ENCODE measurements around the gene SBF2. TPM values are rescaled to one million over a fixed set of nuclear protein-coding genes. Genes with fewer than 3 reads are reported as not detected.
"Not testable (repeated sequence)": the region's sequence is repeated elsewhere in the genome, so short reads cannot be mapped to it uniquely, and the experiment has no call there.

The SBF2 gene
- total RNA-seq, 1 donor from 2014 or later: 44.9 TPM

DNA sequence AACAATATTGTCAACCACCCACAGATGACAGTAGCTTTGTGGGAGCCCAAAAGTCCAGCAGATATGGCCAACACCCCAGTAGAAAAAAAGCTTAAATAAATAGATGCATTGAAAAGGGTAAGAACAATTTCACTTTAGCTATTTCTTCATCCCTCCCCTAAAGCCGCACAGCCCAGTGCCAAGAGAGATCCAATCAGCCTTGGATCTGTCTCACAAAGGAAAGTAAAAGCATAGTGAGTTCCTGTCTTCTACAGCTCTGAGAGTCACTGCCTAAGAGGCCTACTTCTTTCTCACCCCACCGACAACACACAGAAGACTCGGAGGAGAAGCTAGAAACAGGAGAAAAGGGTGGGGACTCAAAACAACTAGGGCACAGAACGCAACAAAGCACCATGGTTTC is 196.4 kb downstream of the SBF2 start:
- no peak overlapping the region for H3K27ac Mint-ChIP-seq
- H3K4me1 Mint-ChIP-seq (ENCODE audit: low read depth): no peaks in the 10 kb centered on the region
- TF ChIP-seq, protein P1, sequence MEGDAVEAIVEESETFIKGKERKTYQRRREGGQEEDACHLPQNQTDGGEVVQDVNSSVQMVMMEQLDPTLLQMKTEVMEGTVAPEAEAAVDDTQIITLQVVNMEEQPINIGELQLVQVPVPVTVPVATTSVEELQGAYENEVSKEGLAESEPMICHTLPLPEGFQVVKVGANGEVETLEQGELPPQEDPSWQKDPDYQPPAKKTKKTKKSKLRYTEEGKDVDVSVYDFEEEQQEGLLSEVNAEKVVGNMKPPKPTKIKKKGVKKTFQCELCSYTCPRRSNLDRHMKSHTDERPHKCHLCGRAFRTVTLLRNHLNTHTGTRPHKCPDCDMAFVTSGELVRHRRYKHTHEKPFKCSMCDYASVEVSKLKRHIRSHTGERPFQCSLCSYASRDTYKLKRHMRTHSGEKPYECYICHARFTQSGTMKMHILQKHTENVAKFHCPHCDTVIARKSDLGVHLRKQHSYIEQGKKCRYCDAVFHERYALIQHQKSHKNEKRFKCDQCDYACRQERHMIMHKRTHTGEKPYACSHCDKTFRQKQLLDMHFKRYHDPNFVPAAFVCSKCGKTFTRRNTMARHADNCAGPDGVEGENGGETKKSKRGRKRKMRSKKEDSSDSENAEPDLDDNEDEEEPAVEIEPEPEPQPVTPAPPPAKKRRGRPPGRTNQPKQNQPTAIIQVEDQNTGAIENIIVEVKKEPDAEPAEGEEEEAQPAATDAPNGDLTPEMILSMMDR (IDR thresholded peaks at IDR 0.05; ENCODE audit: unreplicated experiment): no peak
- peaks cover 22% of the 10 kb centered on the region for H3K36me3 Mint-ChIP-seq (ENCODE audit: insufficient read depth)
- DNase-seq (ENCODE audit: low spot score, unreplicated experiment): no peak
- peaks cover 22% of the 10 kb centered on the region for H3K9me3 Mint-ChIP-seq (ENCODE audit: low read depth)
- H3K4me3 Mint-ChIP-seq (ENCODE audit: low read depth): no peak overlapping the region
- no peaks in the 10 kb centered on the region for H3K27me3 Mint-ChIP-seq

DNA sequence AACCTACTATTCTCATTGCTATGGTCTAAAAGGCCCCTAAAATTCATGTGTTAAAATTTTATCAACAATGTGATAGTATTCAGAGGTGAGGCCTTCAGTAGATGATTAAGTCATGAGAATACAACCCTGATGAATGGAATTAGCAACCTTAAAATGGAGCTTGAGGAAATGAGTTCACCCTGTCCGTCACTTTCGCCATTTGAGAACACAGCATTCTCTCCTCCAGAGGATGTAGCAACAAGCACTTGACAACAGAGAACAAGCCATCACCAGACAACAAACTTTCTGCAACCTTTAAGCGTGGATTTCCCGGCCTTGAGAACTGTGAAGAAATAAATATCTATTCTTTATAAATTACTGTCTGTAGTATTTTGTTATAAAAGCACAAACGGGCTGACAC is 197.0 kb downstream of the SBF2 start:
- H3K4me1 Mint-ChIP-seq (ENCODE audit: low read depth): no peaks in the 10 kb centered on the region
- no peak overlapping the region for H3K27ac Mint-ChIP-seq
- H3K27me3 Mint-ChIP-seq: no peaks in the 10 kb centered on the region
- no peak for DNase-seq (ENCODE audit: low spot score, unreplicated experiment)
- H3K4me3 Mint-ChIP-seq (ENCODE audit: low read depth): no peak overlapping the region
- peaks cover 22% of the 10 kb centered on the region for H3K9me3 Mint-ChIP-seq (ENCODE audit: low read depth)
- peaks cover 22% of the 10 kb centered on the region for H3K36me3 Mint-ChIP-seq (ENCODE audit: insufficient read depth)
- TF ChIP-seq, protein P1 (IDR thresholded peaks at IDR 0.05; ENCODE audit: unreplicated experiment): no peak

DNA sequence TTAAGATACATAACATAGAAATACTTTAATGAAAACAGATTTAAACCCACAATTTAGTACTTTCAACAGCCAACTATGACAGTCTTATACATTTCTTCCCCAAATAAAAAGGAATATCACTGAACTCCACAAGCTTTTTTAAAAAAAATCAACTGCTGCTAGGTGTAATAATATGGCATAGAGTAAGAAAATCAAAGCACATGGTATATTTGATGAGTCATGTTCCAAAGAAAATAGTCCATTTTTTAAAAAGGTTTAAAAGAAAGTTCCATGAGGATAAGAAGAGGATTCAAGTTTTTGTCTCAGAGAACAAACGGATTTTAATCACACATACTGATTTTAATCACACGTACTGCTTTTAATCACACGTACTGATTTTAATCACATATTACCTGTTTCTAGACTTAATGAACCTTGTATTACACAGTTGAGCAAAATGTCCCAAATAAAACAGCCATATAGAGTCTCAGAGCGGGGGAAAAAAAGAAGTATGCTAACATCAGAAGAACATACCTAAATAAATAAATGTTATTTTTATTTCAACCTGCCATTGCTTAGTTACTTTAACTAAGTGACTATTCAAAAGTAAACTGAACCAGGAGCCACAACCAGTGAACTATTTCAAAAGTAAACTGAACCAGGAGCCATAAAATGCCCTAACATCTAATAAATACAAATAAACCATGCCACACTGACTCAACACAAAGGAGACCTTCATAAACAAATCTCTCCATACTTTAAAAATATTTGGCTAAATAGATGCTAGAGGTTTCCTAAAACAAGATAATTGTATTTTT is 198.4 kb downstream of the SBF2 start:
- Mint-ChIP-seq H3K27me3 (no peaks in the 10 kb centered on the region), H3K9me3 (ENCODE audit: low read depth) (peaks cover 16% of the 10 kb centered on the region), H3K36me3 (ENCODE audit: insufficient read depth) (peaks cover 15% of the 10 kb centered on the region), H3K4me3 (ENCODE audit: low read depth) (no peak overlapping the region), H3K27ac (no peak overlapping the region), H3K4me1 (ENCODE audit: low read depth) (no peaks in the 10 kb centered on the region)
- TF ChIP-seq, protein P1 (IDR thresholded peaks at IDR 0.05; ENCODE audit: unreplicated experiment): no peak
- no peak for DNase-seq (ENCODE audit: low spot score, unreplicated experiment)

DNA sequence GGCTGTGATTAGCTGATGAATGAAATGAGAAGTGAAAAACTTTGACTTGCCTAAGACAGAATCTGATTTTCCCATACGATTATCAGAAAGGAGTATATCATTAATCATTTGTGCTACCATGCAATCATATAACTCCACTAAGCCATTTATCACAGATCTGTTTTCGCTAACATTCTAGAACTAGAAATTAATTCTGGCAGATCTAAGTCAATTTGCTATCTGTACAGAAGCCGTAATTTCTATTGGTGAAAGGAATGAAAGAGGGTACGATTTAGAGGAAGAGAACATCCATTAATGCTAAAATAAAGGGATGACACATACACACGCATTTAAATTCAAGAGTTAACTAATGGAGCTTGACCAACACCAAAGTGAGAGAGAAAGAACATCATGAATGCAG is 201.6 kb downstream of the SBF2 start:
- H3K4me1 Mint-ChIP-seq (ENCODE audit: low read depth): peaks cover 1% of the 10 kb centered on the region
- no peaks in the 10 kb centered on the region for H3K36me3 Mint-ChIP-seq (ENCODE audit: insufficient read depth)
- DNase-seq (ENCODE audit: low spot score, unreplicated experiment): no peak
- H3K27ac Mint-ChIP-seq: no peak overlapping the region
- TF ChIP-seq, protein P1 (IDR thresholded peaks at IDR 0.05; ENCODE audit: unreplicated experiment): no peak
- H3K9me3 Mint-ChIP-seq (ENCODE audit: low read depth): no peaks in the 10 kb centered on the region
- no peaks in the 10 kb centered on the region for H3K27me3 Mint-ChIP-seq
- H3K4me3 Mint-ChIP-seq (ENCODE audit: low read depth): no peak overlapping the region

DNA sequence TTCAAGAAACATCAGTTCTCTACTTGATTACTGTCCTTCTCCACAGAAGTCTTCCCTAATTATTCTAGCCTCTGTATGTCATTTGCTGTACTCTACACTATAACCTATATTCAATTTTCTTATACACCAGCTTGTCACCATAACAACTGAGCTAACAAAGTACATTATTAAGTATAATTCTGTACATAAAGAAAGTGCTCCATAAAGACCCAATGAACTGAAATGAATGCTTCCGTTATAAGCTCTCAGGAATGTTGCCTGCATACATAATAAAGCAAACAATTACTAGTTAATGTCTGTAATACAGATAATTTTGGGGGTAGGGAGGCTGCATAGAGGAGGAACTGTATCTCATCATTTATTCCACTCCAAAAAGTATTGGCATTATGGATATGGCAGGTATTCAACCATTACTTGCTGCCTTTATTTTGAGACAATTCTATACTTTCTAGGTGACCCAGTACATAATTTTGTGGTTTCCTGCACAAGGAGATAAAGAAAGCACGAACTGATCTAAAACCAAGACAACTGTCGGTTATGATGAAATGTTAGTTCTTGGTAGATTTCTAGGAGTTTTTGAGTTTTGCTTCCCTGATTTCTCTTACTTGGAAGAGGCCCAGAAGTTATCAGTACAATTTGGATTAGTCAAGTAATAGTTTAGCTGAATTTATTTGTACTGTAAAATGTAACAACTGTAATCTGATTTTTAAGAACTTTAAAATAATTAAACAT is 202.5 kb downstream of the SBF2 start:
- TF ChIP-seq, protein P1 (IDR thresholded peaks at IDR 0.05; ENCODE audit: unreplicated experiment): no peak
- H3K4me3 Mint-ChIP-seq (ENCODE audit: low read depth): no peak overlapping the region
- H3K27me3 Mint-ChIP-seq: no peaks in the 10 kb centered on the region
- no peak for DNase-seq (ENCODE audit: low spot score, unreplicated experiment)
- H3K9me3 Mint-ChIP-seq (ENCODE audit: low read depth): no peaks in the 10 kb centered on the region
- H3K4me1 Mint-ChIP-seq (ENCODE audit: low read depth): peaks cover 5% of the 10 kb centered on the region
- H3K36me3 Mint-ChIP-seq (ENCODE audit: insufficient read depth): no peaks in the 10 kb centered on the region
- H3K27ac Mint-ChIP-seq: no peak overlapping the region

DNA sequence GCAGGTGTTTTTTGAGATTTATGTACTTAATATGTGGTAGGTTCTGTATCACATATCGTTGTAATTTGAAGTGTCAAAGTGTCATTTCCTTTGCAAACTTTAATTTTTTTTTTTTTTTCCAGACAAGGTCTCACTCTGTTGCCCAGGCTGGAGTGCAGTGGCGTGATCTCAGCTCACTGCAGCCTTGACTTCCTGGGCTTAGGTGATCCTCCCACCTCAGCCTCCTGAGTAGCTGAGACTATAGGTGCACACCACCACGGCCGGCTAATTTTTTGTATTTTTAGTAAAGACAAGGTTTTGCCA is 206.1 kb downstream of the SBF2 start:
- H3K4me1 Mint-ChIP-seq (ENCODE audit: low read depth): not testable (repeated sequence)

More for the DNA sequence above, 206.1 kb downstream of the SBF2 start:
- not testable (repeated sequence) for H3K27me3 Mint-ChIP-seq; H3K4me3 Mint-ChIP-seq (ENCODE audit: low read depth); H3K27ac Mint-ChIP-seq; H3K36me3 Mint-ChIP-seq (ENCODE audit: insufficient read depth); DNase-seq (ENCODE audit: low spot score, unreplicated experiment)
- H3K9me3 Mint-ChIP-seq (ENCODE audit: low read depth): peaks cover 18% of the 10 kb centered on the region
